Left ventricle myocardium inferior (tissue), 1 donor: ENCODE results near the gene E2F6. TPM values are rescaled to one million over a fixed set of nuclear protein-coding genes. Genes with fewer than 3 reads are reported as not detected.

ENCODE experiments used
- DNase-seq: peaks from one replicate; pipeline ENCODE4 v3.0.0-alpha.2; 2020
- H3K27ac ChIP-seq: fragments of 200-600 bp; replicated peaks from 2 replicates; pipeline ENCODE4 v1.8.0; 2021
- H3K27me3 ChIP-seq: fragments of 200-600 bp; 2 replicates; pipeline ENCODE4 v1.8.0; 2021; ENCODE audit warnings: low read depth
- H3K36me3 ChIP-seq: fragments of 200-600 bp; 2 replicates; pipeline ENCODE4 v1.8.0; 2021
- H3K4me1 ChIP-seq: fragments of 200-600 bp; 2 replicates; pipeline ENCODE4 v1.8.0; 2021
- H3K4me3 ChIP-seq: fragments of 200-600 bp; 2 replicates; pipeline ENCODE4 v1.8.0; 2021; ENCODE audit warnings: mild to moderate bottlenecking, moderate library complexity
- H3K9me3 ChIP-seq: fragments of 200-600 bp; replicated peaks from 2 replicates; pipeline ENCODE4 v1.8.0; 2021
- CTCF ChIP-seq: fragments of 200-600 bp; IDR thresholded peaks from 2 replicates; pipeline ENCODE4 v1.8.0; 2021; ENCODE audit warnings: antibody characterized with exemption, mild to moderate bottlenecking, borderline replicate concordance
- intact Hi-C: fragments of 100-400 bp; cut with micrococcal nuclease; formaldehyde crosslinking; loops from one replicate; pipeline ENCODE4 v1.11.0; 2022
- total RNA-seq: library from RNA; stranded (reverse); fragmentation: NEBNext Ultra II Directional; extraction: Animal tissue kit (Norgen Biotek cat#: 25700); gene quantifications from one replicate; pipeline ENCODE4 v1.2.1, GENCODE V29; 2021
- donor health status: DM: no; HTN: yes; CAD: no; lungs with severe emphysema.

E2F6 gene
- total RNA-seq, 1 donor from 2014 or later = 12.8 TPM

- H3K9me3 ChIP-seq = no peaks in the 10 kb centered on the region
- no peak for TF ChIP-seq CTCF
- H3K27ac ChIP-seq = no peak overlapping the region
- H3K36me3 ChIP-seq = no peaks in the 10 kb centered on the region
- DNase-seq = no peak
- intact Hi-C loops = loop anchor here (5.0 kb wide), 1 partner anchor 108 kb away; no protein-coding TSS in a partner anchor
- peaks cover 13% of the 10 kb centered on the region for H3K4me1 ChIP-seq
- no peak overlapping the region for H3K4me3 ChIP-seq
- peaks cover 30% of the 10 kb centered on the region for H3K27me3 ChIP-seq
These were observed 13.1 kb upstream of the E2F6 start for GRCh38 chr2:11478899-11479605.

GRCh38 chr2:11477994-11478393 is 12.0 kb upstream of the E2F6 start:
- Histone ChIP-seq H3K27me3 (peaks cover 21% of the 10 kb centered on the region), H3K27ac (no peak overlapping the region), H3K36me3 (no peaks in the 10 kb centered on the region), H3K4me1 (peaks cover 9% of the 10 kb centered on the region), H3K9me3 (no peaks in the 10 kb centered on the region), H3K4me3 (no peak overlapping the region)
- TF ChIP-seq CTCF = peak; percentile 90
- DNase-seq = peak; percentile 83
- intact Hi-C loops = loop anchor here (5.0 kb wide), 1 partner anchor 109 kb away; no protein-coding TSS in a partner anchor

- no peaks in the 10 kb centered on the region for H3K36me3 ChIP-seq
- H3K4me3 ChIP-seq = no peak overlapping the region
- H3K27ac ChIP-seq = no peak overlapping the region
- no peaks in the 10 kb centered on the region for H3K4me1 ChIP-seq
- no peak for DNase-seq
- H3K27me3 ChIP-seq = no peaks in the 10 kb centered on the region
- TF ChIP-seq CTCF = no peak
- intact Hi-C loops = no loop called here
- H3K9me3 ChIP-seq = no peaks in the 10 kb centered on the region
These were observed 7.9 kb upstream of the E2F6 start for GRCh38 chr2:11473659-11474433.

GRCh38 chr2:11467749-11468148 is 1.8 kb upstream of the E2F6 start:
- H3K27me3 ChIP-seq = no peaks in the 10 kb centered on the region
- H3K9me3 ChIP-seq = no peaks in the 10 kb centered on the region
- no peak for TF ChIP-seq CTCF
- H3K4me1 ChIP-seq = peaks cover 42% of the 10 kb centered on the region
- DNase-seq = no peak
- no peak overlapping the region for H3K27ac ChIP-seq
- intact Hi-C loops = no loop called here
- peaks cover 4% of the 10 kb centered on the region for H3K36me3 ChIP-seq
- H3K4me3 ChIP-seq = no peak overlapping the region

GRCh38 chr2:11467129-11467649 is 1.2 kb upstream of the E2F6 start:
- no peak for DNase-seq
- Histone ChIP-seq H3K9me3 (no peaks in the 10 kb centered on the region), H3K27me3 (no peaks in the 10 kb centered on the region), H3K36me3 (peaks cover 4% of the 10 kb centered on the region), H3K4me1 (peaks cover 47% of the 10 kb centered on the region), H3K4me3 (peak overlapping the region; percentile 78), H3K27ac (no peak overlapping the region)
- intact Hi-C loops = no loop called here
- no peak for TF ChIP-seq CTCF
